Stomach (tissue), 4 donors: ENCODE results near the gene TMCC1.

Source experiments
- EP300 ChIP-seq: sonication (generic); formaldehyde crosslinking; IDR thresholded peaks from one replicate; pipeline ENCODE4 v1.6.1; 2017; ENCODE audit warnings: antibody characterized with exemption
- POLR2A ChIP-seq, 4 donors: fragments of 450-650 bp; IDR thresholded peaks; one replicate each; pipeline ENCODE4 v1.6.1; 2016; ENCODE audit warnings: antibody characterized with exemption in 4 of 4, control low read depth in 2 of 4, mild to moderate bottlenecking in 1 of 4, moderate library complexity in 1 of 4
- TF ChIP-seq, protein P1 (sequence below), 7 experiments: fragments of 450-650 bp in 4 of 7; fragments of 200-600 bp in 3 of 7; sonication (generic) in 3 of 7; IDR thresholded peaks; one replicate each; pipeline ENCODE4 v1.5.1; 2016 to 2019; ENCODE audit warnings: antibody characterized with exemption in 7 of 7, control low read depth in 2 of 7, mild to moderate bottlenecking in 1 of 7

DNA sequence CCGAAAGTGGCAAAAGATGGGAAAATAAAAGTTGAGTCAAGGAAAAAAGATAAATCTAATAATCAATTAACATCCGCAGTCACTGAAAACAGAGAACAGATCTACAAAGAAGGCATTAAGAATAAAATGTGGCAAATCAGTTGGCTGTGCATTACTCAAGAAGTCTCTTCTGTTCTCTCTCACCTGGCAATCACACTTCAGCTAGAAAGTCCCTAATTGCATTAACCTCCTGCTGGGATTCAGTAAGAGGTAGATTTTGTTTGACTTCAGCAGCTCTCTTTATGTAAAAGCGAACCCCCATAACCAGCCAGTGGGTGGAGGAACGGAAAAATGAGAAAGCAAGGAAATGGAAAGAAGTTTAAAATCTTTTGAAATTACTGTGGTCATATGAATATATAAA is 192.3 kb downstream of the TMCC1 start:
- TF ChIP-seq, protein P1, sequence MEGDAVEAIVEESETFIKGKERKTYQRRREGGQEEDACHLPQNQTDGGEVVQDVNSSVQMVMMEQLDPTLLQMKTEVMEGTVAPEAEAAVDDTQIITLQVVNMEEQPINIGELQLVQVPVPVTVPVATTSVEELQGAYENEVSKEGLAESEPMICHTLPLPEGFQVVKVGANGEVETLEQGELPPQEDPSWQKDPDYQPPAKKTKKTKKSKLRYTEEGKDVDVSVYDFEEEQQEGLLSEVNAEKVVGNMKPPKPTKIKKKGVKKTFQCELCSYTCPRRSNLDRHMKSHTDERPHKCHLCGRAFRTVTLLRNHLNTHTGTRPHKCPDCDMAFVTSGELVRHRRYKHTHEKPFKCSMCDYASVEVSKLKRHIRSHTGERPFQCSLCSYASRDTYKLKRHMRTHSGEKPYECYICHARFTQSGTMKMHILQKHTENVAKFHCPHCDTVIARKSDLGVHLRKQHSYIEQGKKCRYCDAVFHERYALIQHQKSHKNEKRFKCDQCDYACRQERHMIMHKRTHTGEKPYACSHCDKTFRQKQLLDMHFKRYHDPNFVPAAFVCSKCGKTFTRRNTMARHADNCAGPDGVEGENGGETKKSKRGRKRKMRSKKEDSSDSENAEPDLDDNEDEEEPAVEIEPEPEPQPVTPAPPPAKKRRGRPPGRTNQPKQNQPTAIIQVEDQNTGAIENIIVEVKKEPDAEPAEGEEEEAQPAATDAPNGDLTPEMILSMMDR (IDR thresholded peaks at IDR 0.05): no peak
- TF ChIP-seq POLR2A (IDR thresholded peaks at IDR 0.05) (no peak), EP300 (no peak)
